SK-N-SH (cell line): ENCODE data around the gene TET1. TPM values are rescaled to one million over a fixed set of nuclear protein-coding genes. Genes with fewer than 3 reads are reported as not detected.

Source experiments
- CTCF ChIA-PET: fragments of 300-600, 350-600 bp; formaldehyde crosslinking; extraction: SDS; loops from one replicate; lab custom pipeline; 2021; lab: Yijun Ruan, JAX
- POLR2A ChIA-PET: fragments of 350-600 bp; sonication (Branson Sonifier 250); formaldehyde crosslinking; extraction: SDS; loops from one replicate; lab custom pipeline; 2020; ENCODE audit warnings: antibody characterized with exemption, inconsistent platforms; lab: Yijun Ruan, JAX
- DNase-seq: peaks from one replicate; pipeline ENCODE4 v3.0.0; 2012
- H2AFZ ChIP-seq: fragments of 200-600 bp; sonication (generic); 2 replicates; pipeline ENCODE4 v1.8.1; 2016; ENCODE audit warnings: antibody characterized with exemption, mild to moderate bottlenecking, low read depth
- H3F3A ChIP-seq: fragments of 200-600 bp; sonication (generic); replicated peaks from 2 replicates; pipeline ENCODE3; 2016; ENCODE audit warnings: antibody characterized with exemption, mild to moderate bottlenecking; ENCODE audit not compliant: insufficient read depth
- H3K27ac ChIP-seq, 2 experiments: fragments of 200-500 bp in 1 of 2; fragments of 200-600 bp in 1 of 2; sonication (Bioruptor generic) in 1 of 2; sonication (generic), shearing (Covaris generic) in 1 of 2; 2 replicates each; pipeline versions ENCODE4 v1.5.1 to v1.6.1; 2014 to 2016; ENCODE audit warnings: low read depth in 2 of 2, inconsistent platforms in 1 of 2, low read length in 1 of 2, mild to moderate bottlenecking in 1 of 2, mixed read lengths in 1 of 2
- H3K27me3 ChIP-seq: fragments of 200-600 bp; sonication (generic), shearing (Covaris generic); 2 replicates; pipeline ENCODE4 v1.6.1; 2016; ENCODE audit warnings: mixed run types; ENCODE audit not compliant: insufficient read depth
- H3K36me3 ChIP-seq, 2 experiments: fragments of 200-500 bp in 1 of 2; fragments of 200-600 bp in 1 of 2; sonication (Bioruptor generic) in 1 of 2; sonication (generic) in 1 of 2; replicated peaks in 1 of 2; 2 replicates each; pipeline versions ENCODE3 to v1.5.1; 2014 to 2016; ENCODE audit warnings: low read length in 1 of 2, mild to moderate bottlenecking in 1 of 2; ENCODE audit not compliant: insufficient read depth in 2 of 2, control insufficient read depth in 1 of 2
- H3K4me1 ChIP-seq, 2 experiments: fragments of 200-500 bp in 1 of 2; fragments of 200-600 bp in 1 of 2; sonication (Bioruptor generic) in 1 of 2; sonication (generic), shearing (Covaris generic) in 1 of 2; 2 replicates each; pipeline versions ENCODE4 v1.5.1 to v1.6.1; 2014 to 2016; ENCODE audit warnings: low read depth in 1 of 2, low read length in 1 of 2, mixed run types in 1 of 2; ENCODE audit not compliant: insufficient read depth in 2 of 2, control insufficient read depth in 1 of 2
- H3K4me2 ChIP-seq: fragments of 200-600 bp; sonication (generic), shearing (Covaris generic); 2 replicates; pipeline ENCODE4 v1.6.1; 2017; ENCODE audit warnings: mixed run types
- H3K4me3 ChIP-seq, 2 experiments: fragments of 200-500 bp in 1 of 2; fragments of 200-600 bp in 1 of 2; sonication (Bioruptor generic) in 1 of 2; sonication (generic), shearing (Covaris generic) in 1 of 2; 2 replicates each; pipeline versions ENCODE4 v1.5.1 to v1.8.1; 2014 to 2016; ENCODE audit warnings: low read depth in 2 of 2, inconsistent platforms in 1 of 2, low read length in 1 of 2, mild to moderate bottlenecking in 1 of 2, mixed read lengths in 1 of 2, moderate library complexity in 1 of 2
- H3K79me2 ChIP-seq: fragments of 200-600 bp; sonication (generic); 2 replicates; pipeline ENCODE4 v1.8.1; 2017; ENCODE audit warnings: mild to moderate bottlenecking; ENCODE audit not compliant: insufficient read depth
- H3K9ac ChIP-seq: fragments of 200-600 bp; sonication (generic); 2 replicates; pipeline ENCODE4 v1.6.1; 2017; ENCODE audit warnings: mixed run types
- H3K9me2 ChIP-seq: fragments of 200-600 bp; sonication (generic); 2 replicates; pipeline ENCODE4 v1.6.1; 2017; ENCODE audit warnings: mixed run types
- H3K9me3 ChIP-seq: fragments of 200-600 bp; sonication (generic); 2 replicates; pipeline ENCODE4 v1.6.1; 2017; ENCODE audit warnings: mixed run types, mild to moderate bottlenecking, moderate library complexity
- H4K20me1 ChIP-seq: fragments of 200-600 bp; sonication (generic); 2 replicates; pipeline ENCODE4 v1.6.1; 2017; ENCODE audit warnings: mild to moderate bottlenecking, mixed run types; ENCODE audit not compliant: insufficient read depth
- ELF1 ChIP-seq: IDR thresholded peaks from 2 replicates; pipeline ENCODE4 v1.4.0; 2012
- EZH2phosphoT487 ChIP-seq: fragments of 200-600 bp; sonication (generic); IDR thresholded peaks from 2 replicates; pipeline ENCODE4 v1.6.1; 2017; ENCODE audit warnings: low read depth, mixed run types, mild to moderate bottlenecking, antibody characterized with exemption, moderate library complexity, borderline replicate concordance
- FOXJ3 ChIP-seq: sonication (generic); formaldehyde crosslinking; IDR thresholded peaks from 2 replicates; pipeline ENCODE4 v1.5.1; 2020; ENCODE audit warnings: mild to moderate bottlenecking, missing genetic modification reagents
- GABPA ChIP-seq: IDR thresholded peaks from 2 replicates; pipeline ENCODE4 v1.4.0; 2012; ENCODE audit warnings: low read depth, mild to moderate bottlenecking
- GATA2 ChIP-seq: sonication (generic); formaldehyde crosslinking; IDR thresholded peaks from 2 replicates; pipeline ENCODE4 v1.5.0; 2020; ENCODE audit warnings: mild to moderate bottlenecking, missing genetic modification reagents
- MAX ChIP-seq: IDR thresholded peaks from 2 replicates; pipeline ENCODE4 v1.4.0; 2012; ENCODE audit warnings: low read depth
- MXI1 ChIP-seq: IDR thresholded peaks from 2 replicates; pipeline ENCODE4 v1.6.1; 2012; ENCODE audit warnings: mild to moderate bottlenecking, low read depth, low read length, improper control_type of control experiment
- NRF1 ChIP-seq: IDR thresholded peaks from 2 replicates; pipeline ENCODE4 v1.6.1; 2012; ENCODE audit warnings: low read depth, mild to moderate bottlenecking, low read length
- PBX3 ChIP-seq: IDR thresholded peaks from 2 replicates; pipeline ENCODE4; 2012
- POLR2AphosphoS5 ChIP-seq: IDR thresholded peaks from 2 replicates; pipeline ENCODE4 v1.6.1; 2012; ENCODE audit warnings: low read depth, low read length
- RAD21 ChIP-seq: IDR thresholded peaks from 2 replicates; pipeline ENCODE4 v1.6.1; 2012; ENCODE audit warnings: mild to moderate bottlenecking, low read length
- RFX5 ChIP-seq: IDR thresholded peaks from 2 replicates; pipeline ENCODE4 v1.6.1; 2012; ENCODE audit warnings: mild to moderate bottlenecking, improper control_type of control experiment, low read length
- SIN3A ChIP-seq: IDR thresholded peaks from 2 replicates; pipeline ENCODE4 v1.6.1; 2012; ENCODE audit warnings: low read depth, mild to moderate bottlenecking, low read length, moderate library complexity, borderline replicate concordance
- SMC3 ChIP-seq: IDR thresholded peaks from 2 replicates; pipeline ENCODE4 v1.6.1; 2012; ENCODE audit warnings: low read depth, low read length, improper control_type of control experiment
- USF2 ChIP-seq: fragments of 150-350 bp; IDR thresholded peaks from 2 replicates; pipeline ENCODE4 v1.6.1; 2017; ENCODE audit warnings: antibody characterized with exemption, low read length, low read depth, borderline replicate concordance
- YY1 ChIP-seq: IDR thresholded peaks from 2 replicates; pipeline ENCODE4 v1.4.0; 2012; ENCODE audit warnings: low read depth, mild to moderate bottlenecking
- WGBS: methylation state at CpG from one replicate; pipeline ENCODE4 v1.1.6; 2017; ENCODE audit warnings: low lambda C conversion rate; 5-methylcytosine and 5-hydroxymethylcytosine counted together
- polyA plus RNA-seq, 3 experiments: library from polyadenylated mRNA; depleted of rRNA; stranded (reverse); fragments of >200 nt; gene quantifications; 2 replicates each; pipeline ENCODE4 v1.2.3, GENCODE V29; 2012
- TF ChIP-seq, protein P1 (sequence below): fragments of 200-600 bp; sonication (generic); IDR thresholded peaks from 2 replicates; pipeline ENCODE4 v1.6.1; 2017; ENCODE audit warnings: antibody characterized with exemption, mild to moderate bottlenecking, moderate library complexity

TET1 gene
- polyA plus RNA-seq, 1 of the 3 experiments (the other 2 are of a cell fraction) = 0.38 TPM

DNA sequence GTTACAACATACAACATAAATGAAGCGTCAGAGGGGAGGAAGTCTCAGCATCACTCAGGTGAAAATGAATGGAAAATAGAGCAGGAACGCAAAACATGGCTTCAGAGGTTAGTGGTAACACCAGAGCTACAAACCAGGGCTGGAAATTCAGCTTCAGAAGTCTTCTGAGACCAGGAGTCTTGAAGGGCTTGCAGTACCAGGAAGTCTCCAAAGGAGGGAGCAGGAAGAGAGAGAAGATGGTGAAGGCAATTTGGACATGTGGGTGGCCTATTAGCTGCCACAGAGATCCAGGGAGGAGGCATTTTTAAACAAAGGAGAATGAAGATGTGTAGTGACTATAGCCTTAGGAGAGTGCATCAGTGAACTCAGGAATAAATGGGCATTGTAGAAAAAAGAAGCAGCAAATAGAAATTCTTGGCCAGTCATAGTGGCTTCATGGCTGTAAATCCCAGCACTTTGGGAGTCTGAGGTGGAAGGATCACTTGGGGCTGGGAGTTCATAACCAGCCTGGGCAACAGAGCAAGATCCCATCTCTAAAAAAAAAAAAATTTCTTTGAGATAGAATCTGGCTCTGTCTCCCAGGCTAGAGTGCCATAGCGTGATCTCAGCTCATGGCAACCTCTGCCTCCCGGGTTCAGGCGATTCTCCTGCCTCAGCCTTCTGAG lies 9.3 kb upstream of the TET1 start:
- ChIA-PET CTCF (interaction anchor here (0.5 to 1.8 kb wide), 25 partner anchors 7 to 349 kb away, joined by 3 to 14 read pairs (median 3); partner anchors contain the start of gene TET1), POLR2A (interaction anchor here (0.6 to 1.1 kb wide), 4 partner anchors 11 to 350 kb away, joined by 3 read pairs; partner anchors contain the start of gene DDX50)
- no peak overlapping the region for H3K4me2 ChIP-seq
- no peaks in the 10 kb centered on the region for H3F3A ChIP-seq
- no peaks in the 10 kb centered on the region for H3K9me2 ChIP-seq
- no peaks in the 10 kb centered on the region for H3K4me1 ChIP-seq
- no peaks in the 10 kb centered on the region for H3K9me3 ChIP-seq
- no peaks in the 10 kb centered on the region for H3K27me3 ChIP-seq
- no peak overlapping the region for H3K9ac ChIP-seq
- TF ChIP-seq MAX (no peak), YY1 (no peak), GATA2 (no peak), ELF1 (peak; percentile 41), POLR2AphosphoS5 (no peak), PBX3 (no peak), SMC3 (peak; percentile 75), FOXJ3 (no peak), SIN3A (no peak), RAD21 (peak; percentile 80), NRF1 (no peak), USF2 (no peak), EZH2phosphoT487 (no peak), MXI1 (peak; percentile 26; the same call in 1 of the 2 replicates), RFX5 (no peak), GABPA (no peak)
- TF ChIP-seq, protein P1, sequence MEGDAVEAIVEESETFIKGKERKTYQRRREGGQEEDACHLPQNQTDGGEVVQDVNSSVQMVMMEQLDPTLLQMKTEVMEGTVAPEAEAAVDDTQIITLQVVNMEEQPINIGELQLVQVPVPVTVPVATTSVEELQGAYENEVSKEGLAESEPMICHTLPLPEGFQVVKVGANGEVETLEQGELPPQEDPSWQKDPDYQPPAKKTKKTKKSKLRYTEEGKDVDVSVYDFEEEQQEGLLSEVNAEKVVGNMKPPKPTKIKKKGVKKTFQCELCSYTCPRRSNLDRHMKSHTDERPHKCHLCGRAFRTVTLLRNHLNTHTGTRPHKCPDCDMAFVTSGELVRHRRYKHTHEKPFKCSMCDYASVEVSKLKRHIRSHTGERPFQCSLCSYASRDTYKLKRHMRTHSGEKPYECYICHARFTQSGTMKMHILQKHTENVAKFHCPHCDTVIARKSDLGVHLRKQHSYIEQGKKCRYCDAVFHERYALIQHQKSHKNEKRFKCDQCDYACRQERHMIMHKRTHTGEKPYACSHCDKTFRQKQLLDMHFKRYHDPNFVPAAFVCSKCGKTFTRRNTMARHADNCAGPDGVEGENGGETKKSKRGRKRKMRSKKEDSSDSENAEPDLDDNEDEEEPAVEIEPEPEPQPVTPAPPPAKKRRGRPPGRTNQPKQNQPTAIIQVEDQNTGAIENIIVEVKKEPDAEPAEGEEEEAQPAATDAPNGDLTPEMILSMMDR = peak; percentile 77
- peak; percentile 71 for DNase-seq
- H4K20me1 ChIP-seq = no peaks in the 10 kb centered on the region
- peak overlapping the region; percentile 59; the same call in 1 of the 2 replicates for H2AFZ ChIP-seq
- no peaks in the 10 kb centered on the region for H3K36me3 ChIP-seq
- H3K79me2 ChIP-seq = no peaks in the 10 kb centered on the region
- no peak overlapping the region for H3K4me3 ChIP-seq
- H3K27ac ChIP-seq = no peak overlapping the region
- 84% methylated on average over 5 of the region's 5 CpGs for WGBS
